ENCODE results near the gene ENTPD8.
A peak's percentile ranks its signal among the peaks of the same experiment; 100 is the strongest.
"Not testable (repeated sequence)": the region's sequence is repeated elsewhere in the genome, so short reads cannot be mapped to it uniquely, and the experiment has no call there.

The ENTPD8 gene

DNA sequence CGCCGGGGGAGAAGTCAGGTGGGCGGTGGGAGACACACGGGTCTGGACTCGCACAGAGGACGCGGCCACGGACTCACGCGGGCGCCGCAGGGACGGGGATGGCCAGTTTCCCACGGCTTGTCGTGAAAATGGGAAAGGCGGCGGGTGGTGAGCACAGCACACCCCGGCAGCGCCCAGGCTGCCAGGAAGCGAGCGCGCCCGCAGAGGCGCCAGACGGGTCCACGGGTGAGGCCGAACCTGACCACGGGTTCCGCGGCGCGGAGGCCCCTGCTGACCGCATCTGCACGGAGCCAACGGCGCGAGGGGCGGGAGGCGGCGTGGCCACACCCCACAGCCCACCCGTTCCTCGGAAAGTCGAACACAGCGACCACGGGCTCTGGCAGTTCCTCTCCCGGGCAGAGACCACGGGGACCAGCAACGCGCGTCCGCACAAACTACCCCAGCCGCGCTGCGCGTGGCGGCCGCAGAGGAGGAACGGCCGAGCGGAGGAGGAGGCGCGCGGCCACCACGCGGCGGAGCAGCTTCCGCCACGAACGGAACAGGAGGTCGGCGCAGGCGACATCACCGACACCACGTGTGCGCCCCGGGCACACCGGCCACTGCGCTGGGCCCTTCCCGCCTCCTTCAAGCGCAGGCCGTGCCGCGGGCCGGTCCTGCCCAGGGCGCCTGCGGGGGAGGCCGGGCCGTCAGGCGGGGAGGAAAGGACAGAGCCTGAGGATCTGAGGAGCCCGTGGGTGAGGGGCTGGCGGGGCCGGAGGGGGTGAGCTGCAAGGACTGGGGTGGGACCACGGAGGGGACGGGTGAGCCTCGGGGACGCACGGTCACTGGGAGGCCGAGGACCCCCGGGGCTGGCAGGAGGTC is 23.8 kb downstream of the ENTPD8 start:
- Histone ChIP-seq H3K4me3 (ENCODE audit: low read length) (peak overlapping the region; percentile 66), H3K27me3 (replicated peaks; ENCODE audit: control insufficient read depth, insufficient read depth, low read length) (no peaks in the 10 kb centered on the region), H3K9ac (ENCODE audit: low read length) (peak overlapping the region; percentile 64), H3K36me3 (ENCODE audit: control insufficient read depth, insufficient read depth, low read length, severe bottlenecking) (no peaks in the 10 kb centered on the region), H3K9me3 (ENCODE audit: control insufficient read depth, low read length) (no peaks in the 10 kb centered on the region), H3K4me1 (ENCODE audit: control insufficient read depth, insufficient read depth, low read length) (peaks cover 13% of the 10 kb centered on the region)
- DNase-seq (ENCODE audit: low read depth): no peak

DNA sequence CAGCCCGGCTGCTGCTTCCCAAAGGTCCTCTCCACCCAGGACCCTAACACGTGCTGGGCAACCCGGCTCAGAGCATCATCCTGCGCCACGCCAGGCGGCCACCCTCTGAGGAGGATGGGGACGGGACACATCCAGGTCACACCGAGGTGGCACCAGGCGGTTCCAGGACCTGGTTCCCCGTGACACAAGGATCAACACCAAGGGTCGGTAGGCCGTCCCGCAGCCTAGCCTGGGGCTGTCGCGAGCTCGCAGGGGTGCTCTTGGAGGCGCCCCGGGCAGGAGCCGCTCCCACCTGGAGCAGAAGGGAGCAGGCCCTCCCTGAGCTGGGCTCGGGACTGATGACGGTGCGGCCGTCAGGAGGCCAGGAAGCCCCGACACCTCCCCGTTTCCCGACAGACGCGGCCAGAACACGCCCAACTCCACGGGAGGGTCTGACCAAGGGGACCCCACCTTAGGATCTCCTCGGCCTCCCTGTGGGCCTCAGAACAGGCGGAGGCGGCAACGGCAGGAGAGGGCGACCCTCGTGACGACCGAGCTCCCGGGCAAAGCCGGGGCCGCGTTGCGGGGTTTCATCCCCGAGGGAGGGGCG is 24.5 kb downstream of the ENTPD8 start:
- no peaks in the 10 kb centered on the region for H3K27me3 ChIP-seq (replicated peaks; ENCODE audit: control insufficient read depth, insufficient read depth, low read length)
- no peaks in the 10 kb centered on the region for H3K9me3 ChIP-seq (ENCODE audit: control insufficient read depth, low read length)
- H3K9ac ChIP-seq (ENCODE audit: low read length): peak overlapping the region; percentile 64
- H3K4me1 ChIP-seq (ENCODE audit: control insufficient read depth, insufficient read depth, low read length): peaks cover 13% of the 10 kb centered on the region
- DNase-seq (ENCODE audit: low read depth): no peak
- H3K4me3 ChIP-seq (ENCODE audit: low read length): peak overlapping the region; percentile 66
- H3K36me3 ChIP-seq (ENCODE audit: control insufficient read depth, insufficient read depth, low read length, severe bottlenecking): no peaks in the 10 kb centered on the region

GRCh38 chr9:137416006-137416562 is 25.1 kb downstream of the ENTPD8 start:
- H3K4me1 ChIP-seq (ENCODE audit: control insufficient read depth, insufficient read depth, low read length): peaks cover 13% of the 10 kb centered on the region
- H3K4me3 ChIP-seq (ENCODE audit: low read length): no peak overlapping the region
- H3K9me3 ChIP-seq (ENCODE audit: control insufficient read depth, low read length): no peaks in the 10 kb centered on the region
- H3K9ac ChIP-seq (ENCODE audit: low read length): no peak overlapping the region
- no peaks in the 10 kb centered on the region for H3K36me3 ChIP-seq (ENCODE audit: control insufficient read depth, insufficient read depth, low read length, severe bottlenecking)
- no peak for DNase-seq (ENCODE audit: low read depth)
- H3K27me3 ChIP-seq (replicated peaks; ENCODE audit: control insufficient read depth, insufficient read depth, low read length): no peaks in the 10 kb centered on the region

GRCh38 chr9:137415451-137415850 is 25.7 kb downstream of the ENTPD8 start:
- Histone ChIP-seq H3K9me3 (ENCODE audit: control insufficient read depth, low read length) (no peaks in the 10 kb centered on the region), H3K4me1 (ENCODE audit: control insufficient read depth, insufficient read depth, low read length) (peaks cover 13% of the 10 kb centered on the region), H3K4me3 (ENCODE audit: low read length) (no peak overlapping the region), H3K36me3 (ENCODE audit: control insufficient read depth, insufficient read depth, low read length, severe bottlenecking) (no peaks in the 10 kb centered on the region), H3K27me3 (replicated peaks; ENCODE audit: control insufficient read depth, insufficient read depth, low read length) (no peaks in the 10 kb centered on the region), H3K9ac (ENCODE audit: low read length) (no peak overlapping the region)
- DNase-seq (ENCODE audit: low read depth): no peak

- Histone ChIP-seq H3K9me3 (ENCODE audit: control insufficient read depth, low read length) (no peaks in the 10 kb centered on the region), H3K36me3 (ENCODE audit: control insufficient read depth, insufficient read depth, low read length, severe bottlenecking) (no peaks in the 10 kb centered on the region), H3K27me3 (replicated peaks; ENCODE audit: control insufficient read depth, insufficient read depth, low read length) (no peaks in the 10 kb centered on the region), H3K4me1 (ENCODE audit: control insufficient read depth, insufficient read depth, low read length) (peaks cover 14% of the 10 kb centered on the region), H3K9ac (ENCODE audit: low read length) (no peak overlapping the region), H3K4me3 (ENCODE audit: low read length) (no peak overlapping the region)
- DNase-seq (ENCODE audit: low read depth): no peak
These were observed 28.7 kb downstream of the ENTPD8 start for GRCh38 chr9:137412431-137412830.

DNA sequence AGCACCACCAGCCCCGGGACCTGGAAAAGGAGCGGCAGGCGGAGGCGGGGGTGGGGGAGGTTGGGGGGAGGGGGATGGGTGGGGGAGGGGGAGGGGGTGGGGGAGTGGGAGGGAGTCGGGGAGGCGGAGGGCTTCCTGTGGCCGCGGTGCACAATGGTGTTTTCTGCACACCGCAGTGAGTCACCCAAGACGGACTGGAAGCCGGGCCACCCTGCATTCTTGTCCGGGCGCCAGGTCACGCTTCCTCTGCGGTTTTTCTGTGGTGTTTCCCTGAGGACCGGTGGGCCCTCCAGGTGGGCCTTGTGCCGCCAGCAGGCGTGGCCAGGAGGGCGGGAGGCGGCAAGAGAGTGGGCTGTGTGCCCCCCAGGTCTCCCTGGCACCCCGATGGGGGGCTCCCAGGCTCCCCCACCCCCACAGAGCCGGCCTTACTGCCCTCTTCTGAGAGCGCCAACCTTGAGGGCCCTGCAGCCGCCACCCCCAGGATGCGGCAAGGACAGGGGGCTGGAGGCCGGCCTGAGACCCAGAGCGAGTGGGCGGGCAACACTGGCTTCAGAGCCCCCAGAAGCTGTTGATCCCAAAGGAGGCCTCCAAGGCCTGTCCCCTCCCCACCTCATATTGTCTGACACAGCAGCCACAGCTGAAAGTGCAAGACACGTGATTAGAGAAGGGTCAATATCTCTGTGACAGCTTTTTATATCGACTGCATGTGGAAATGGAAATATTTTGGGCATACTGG is 29.3 kb downstream of the ENTPD8 start:
- Histone ChIP-seq H3K36me3 (ENCODE audit: control insufficient read depth, insufficient read depth, low read length, severe bottlenecking) (no peaks in the 10 kb centered on the region), H3K4me1 (ENCODE audit: control insufficient read depth, insufficient read depth, low read length) (peaks cover 17% of the 10 kb centered on the region), H3K4me3 (ENCODE audit: low read length) (no peak overlapping the region), H3K27me3 (replicated peaks; ENCODE audit: control insufficient read depth, insufficient read depth, low read length) (no peaks in the 10 kb centered on the region), H3K9ac (ENCODE audit: low read length) (no peak overlapping the region), H3K9me3 (ENCODE audit: control insufficient read depth, low read length) (no peaks in the 10 kb centered on the region)
- no peak for DNase-seq (ENCODE audit: low read depth)

DNA sequence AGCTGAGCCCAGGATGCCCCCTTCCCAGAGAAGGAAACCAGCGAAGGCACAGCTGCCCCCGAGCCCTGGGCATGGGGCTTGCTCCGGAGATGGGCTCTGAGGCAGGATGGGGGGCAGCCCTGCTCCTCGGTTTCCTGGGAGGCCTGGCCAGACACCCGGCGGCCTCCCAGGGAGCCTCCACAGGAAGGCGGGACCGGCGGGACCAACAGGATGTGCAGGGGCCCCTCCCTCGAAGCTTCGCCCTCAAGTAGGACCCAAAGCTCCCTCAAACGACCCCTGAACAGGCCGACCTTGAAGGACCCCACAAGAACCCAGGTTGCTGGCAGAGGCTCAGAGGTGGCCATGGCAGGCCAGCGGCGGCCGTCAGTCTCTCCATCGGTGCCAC is 29.9 kb downstream of the ENTPD8 start:
- Histone ChIP-seq H3K27me3 (replicated peaks; ENCODE audit: control insufficient read depth, insufficient read depth, low read length) (no peaks in the 10 kb centered on the region), H3K4me1 (ENCODE audit: control insufficient read depth, insufficient read depth, low read length) (peaks cover 17% of the 10 kb centered on the region), H3K9me3 (ENCODE audit: control insufficient read depth, low read length) (no peaks in the 10 kb centered on the region), H3K36me3 (ENCODE audit: control insufficient read depth, insufficient read depth, low read length, severe bottlenecking) (no peaks in the 10 kb centered on the region), H3K4me3 (ENCODE audit: low read length) (no peak overlapping the region), H3K9ac (ENCODE audit: low read length) (no peak overlapping the region)
- no peak for DNase-seq (ENCODE audit: low read depth)

DNA sequence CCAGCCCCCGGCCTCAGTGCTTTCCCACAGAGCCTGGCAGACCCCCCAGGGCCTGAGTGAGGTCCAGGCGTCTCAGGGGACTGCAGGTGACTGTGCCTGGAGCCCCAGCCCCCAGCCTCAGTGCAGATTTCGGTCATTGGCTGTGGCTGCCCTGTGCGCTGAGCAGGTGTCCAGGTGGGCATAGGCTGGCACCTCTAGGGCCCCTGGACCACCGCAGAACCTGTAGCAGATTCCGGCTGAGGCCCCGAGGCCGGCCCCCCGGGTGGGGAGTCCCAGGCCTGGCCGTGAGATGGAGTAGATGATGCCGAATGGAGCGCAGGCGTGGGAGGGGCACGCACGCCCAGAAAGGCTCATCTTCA is 30.3 kb downstream of the ENTPD8 start:
- Histone ChIP-seq H3K27me3 (replicated peaks; ENCODE audit: control insufficient read depth, insufficient read depth, low read length) (no peaks in the 10 kb centered on the region), H3K36me3 (ENCODE audit: control insufficient read depth, insufficient read depth, low read length, severe bottlenecking) (no peaks in the 10 kb centered on the region), H3K9ac (ENCODE audit: low read length) (no peak overlapping the region), H3K4me1 (ENCODE audit: control insufficient read depth, insufficient read depth, low read length) (peaks cover 17% of the 10 kb centered on the region), H3K4me3 (ENCODE audit: low read length) (no peak overlapping the region), H3K9me3 (ENCODE audit: control insufficient read depth, low read length) (no peaks in the 10 kb centered on the region)
- DNase-seq (ENCODE audit: low read depth): no peak

DNA sequence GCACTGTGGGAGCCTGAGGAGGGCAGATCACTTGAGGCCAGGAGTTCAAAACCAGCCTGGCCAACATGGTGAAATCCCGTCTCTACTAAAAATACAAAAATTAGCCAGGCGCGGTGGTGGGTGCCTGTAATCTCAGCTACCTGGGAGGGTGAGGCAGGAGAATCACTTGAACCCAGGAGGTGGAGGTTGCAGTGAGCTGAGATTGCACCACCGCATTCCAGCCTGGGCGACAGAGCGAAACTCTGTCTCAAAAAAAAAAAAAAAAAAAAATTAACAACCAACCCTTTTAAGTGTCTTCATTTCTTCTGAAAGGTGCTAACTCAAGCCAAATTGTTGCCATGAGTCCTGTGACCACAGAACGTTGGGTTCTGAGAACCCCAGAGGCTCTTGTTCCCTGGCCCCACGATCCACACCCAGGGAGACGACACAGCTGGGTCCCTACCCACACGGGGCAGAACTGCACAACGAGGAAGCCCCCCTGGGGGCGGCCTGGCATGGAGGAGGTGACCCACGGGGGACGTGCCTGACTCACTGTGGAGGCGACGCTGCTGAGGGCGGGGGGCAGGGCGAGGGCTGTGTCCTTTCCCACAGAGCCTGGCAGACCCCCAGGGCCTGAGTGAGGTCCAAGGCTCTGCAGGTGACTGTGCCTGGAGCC is 30.8 kb downstream of the ENTPD8 start:
- not testable (repeated sequence) for H3K9ac ChIP-seq (ENCODE audit: low read length); H3K4me3 ChIP-seq (ENCODE audit: low read length); DNase-seq (ENCODE audit: low read depth); H3K9me3 ChIP-seq (ENCODE audit: control insufficient read depth, low read length); H3K27me3 ChIP-seq (replicated peaks; ENCODE audit: control insufficient read depth, insufficient read depth, low read length); H3K36me3 ChIP-seq (ENCODE audit: control insufficient read depth, insufficient read depth, low read length, severe bottlenecking)
- peaks cover 17% of the 10 kb centered on the region for H3K4me1 ChIP-seq (ENCODE audit: control insufficient read depth, insufficient read depth, low read length)

GRCh38 chr9:137409515-137409914 is 31.6 kb downstream of the ENTPD8 start:
- Histone ChIP-seq H3K9ac (ENCODE audit: low read length) (no peak overlapping the region), H3K9me3 (ENCODE audit: control insufficient read depth, low read length) (no peaks in the 10 kb centered on the region), H3K27me3 (replicated peaks; ENCODE audit: control insufficient read depth, insufficient read depth, low read length) (no peaks in the 10 kb centered on the region), H3K4me3 (ENCODE audit: low read length) (no peak overlapping the region), H3K4me1 (ENCODE audit: control insufficient read depth, insufficient read depth, low read length) (peaks cover 17% of the 10 kb centered on the region), H3K36me3 (ENCODE audit: control insufficient read depth, insufficient read depth, low read length, severe bottlenecking) (no peaks in the 10 kb centered on the region)
- no peak for DNase-seq (ENCODE audit: low read depth)
